Measurements from ENCODE around the gene NMD3.

The NMD3 gene

GRCh38 chr3:161230621-161231171 lies 9.6 kb downstream of the NMD3 start:
- in situ Hi-C loops (cut with MboI; ENCODE audit: low sequenced_read_pairs) = no loop called here

GRCh38 chr3:161231861-161232260 lies 10.8 kb downstream of the NMD3 start:
- in situ Hi-C loops (cut with MboI; ENCODE audit: low sequenced_read_pairs) = no loop called here

GRCh38 chr3:161233557-161233956 lies 12.4 kb downstream of the NMD3 start:
- in situ Hi-C loops (cut with MboI; ENCODE audit: low sequenced_read_pairs) = no loop called here

- in situ Hi-C loops (cut with MboI; ENCODE audit: low sequenced_read_pairs) = no loop called here
These were observed 15.1 kb downstream of the NMD3 start for GRCh38 chr3:161236240-161236639.

GRCh38 chr3:161239700-161240099 lies 18.6 kb downstream of the NMD3 start:
- in situ Hi-C loops (cut with MboI; ENCODE audit: low sequenced_read_pairs) = no loop called here

GRCh38 chr3:161244538-161244937 lies 23.4 kb downstream of the NMD3 start:
- in situ Hi-C loops (cut with MboI; ENCODE audit: low sequenced_read_pairs) = no loop called here

GRCh38 chr3:161247049-161247448 lies 25.9 kb downstream of the NMD3 start:
- in situ Hi-C loops (cut with MboI; ENCODE audit: low sequenced_read_pairs) = no loop called here

- in situ Hi-C loops (cut with MboI; ENCODE audit: low sequenced_read_pairs) = no loop called here
These were observed 29.0 kb downstream of the NMD3 start for GRCh38 chr3:161250116-161250515.

- in situ Hi-C loops (cut with MboI; ENCODE audit: low sequenced_read_pairs) = no loop called here
These were observed 30.6 kb downstream of the NMD3 start for GRCh38 chr3:161251716-161252115.

- in situ Hi-C loops (cut with MboI; ENCODE audit: low sequenced_read_pairs) = no loop called here
These were observed 31.0 kb downstream of the NMD3 start for GRCh38 chr3:161252143-161252542.

GRCh38 chr3:161253711-161254110 lies 32.6 kb downstream of the NMD3 start:
- in situ Hi-C loops (cut with MboI; ENCODE audit: low sequenced_read_pairs) = no loop called here

GRCh38 chr3:161254861-161255260 lies 33.8 kb downstream of the NMD3 start:
- in situ Hi-C loops (cut with MboI; ENCODE audit: low sequenced_read_pairs) = no loop called here

- in situ Hi-C loops (cut with MboI; ENCODE audit: low sequenced_read_pairs) = no loop called here
These were observed 41.9 kb downstream of the NMD3 start for GRCh38 chr3:161263057-161263456.

- in situ Hi-C loops (cut with MboI; ENCODE audit: low sequenced_read_pairs) = no loop called here
These were observed 43.7 kb downstream of the NMD3 start for GRCh38 chr3:161264852-161265251.

GRCh38 chr3:161265916-161266571 lies 44.9 kb downstream of the NMD3 start:
- in situ Hi-C loops (cut with MboI; ENCODE audit: low sequenced_read_pairs) = no loop called here

GRCh38 chr3:161266731-161267150 lies 45.6 kb downstream of the NMD3 start:
- in situ Hi-C loops (cut with MboI; ENCODE audit: low sequenced_read_pairs) = no loop called here

GRCh38 chr3:161267646-161268045 lies 46.5 kb downstream of the NMD3 start:
- in situ Hi-C loops (cut with MboI; ENCODE audit: low sequenced_read_pairs) = no loop called here

- in situ Hi-C loops (cut with MboI; ENCODE audit: low sequenced_read_pairs) = no loop called here
These were observed 47.5 kb downstream of the NMD3 start for GRCh38 chr3:161268601-161269000.

GRCh38 chr3:161270991-161271390 lies 49.9 kb downstream of the NMD3 start:
- in situ Hi-C loops (cut with MboI; ENCODE audit: low sequenced_read_pairs) = no loop called here

- in situ Hi-C loops (cut with MboI; ENCODE audit: low sequenced_read_pairs) = no loop called here
These were observed 50.5 kb downstream of the NMD3 start for GRCh38 chr3:161271646-161272045.

GRCh38 chr3:161272524-161272923 lies 51.4 kb downstream of the NMD3 start:
- in situ Hi-C loops (cut with MboI; ENCODE audit: low sequenced_read_pairs) = no loop called here

GRCh38 chr3:161273589-161274218 lies 52.6 kb downstream of the NMD3 start:
- in situ Hi-C loops (cut with MboI; ENCODE audit: low sequenced_read_pairs) = no loop called here

Data from hTERT RPE-1 (cell line).